ENCODE results near the gene CRYGS. TPM values are rescaled to one million over a fixed set of nuclear protein-coding genes. Genes with fewer than 3 reads are reported as not detected.

The CRYGS gene
- 1.1 and 2.2 TPM in 2 replicates for total RNA-seq

DNA sequence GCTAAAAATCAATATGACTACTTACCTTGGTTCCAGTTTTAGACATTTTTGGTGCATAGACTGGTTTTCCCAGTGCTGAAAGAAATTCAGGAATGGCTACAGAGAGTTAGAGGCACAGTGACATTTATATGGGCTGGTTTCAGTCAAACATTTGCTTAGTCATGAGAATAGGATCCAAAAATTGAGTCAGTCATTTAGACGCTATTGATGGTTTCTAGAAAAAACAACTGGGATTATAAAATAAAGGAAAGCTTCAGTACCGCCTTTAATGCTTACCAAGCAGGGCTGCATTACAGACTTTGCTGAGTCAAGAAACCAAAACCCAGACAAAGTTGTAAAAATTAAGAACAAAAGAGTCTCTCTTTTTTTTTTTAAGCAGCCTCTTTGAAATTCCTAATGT lies at the start of gene CRYGS:
TSS of gene CRYGS (minus strand) at position 100 of the 400 bp plus-strand sequence. CDS start at position 46, 54 bp downstream.

GRCh38 chr3:186570096-186570940 lies 26.1 kb upstream of the CRYGS start, which contains the start of gene DNAJB11:
TSS of gene DNAJB11 (plus strand) at chr3:186570720. CDS start at chr3:186570898, 178 bp downstream.

GRCh38 chr3:186567072-186567921 lies 23.1 kb upstream of the CRYGS start, which contains the start of gene TBCCD1:
TSS of gene TBCCD1 (minus strand) at chr3:186567339. CDS start at chr3:186564329, 3,010 bp downstream.

Other genes with a start within 250 kb of the CRYGS start
- 0.25 TPM in 1 of 2 replicates, not detected in the other for gene DGKG, start 182.1 kb downstream of the CRYGS start, total RNA-seq
- gene TBCCD1, start 23.0 kb upstream of the CRYGS start, total RNA-seq, result 7.5 and 10.1 TPM in 2 replicates
- 51.1 and 60.6 TPM in 2 replicates for gene DNAJB11, start 26.3 kb upstream of the CRYGS start, total RNA-seq
- not detected in 2 replicates for gene AHSG, start 68.7 kb upstream of the CRYGS start, total RNA-seq
- not detected in 2 replicates for gene FETUB, start 96.0 kb upstream of the CRYGS start, total RNA-seq
- not detected in 2 replicates for gene HRG, start 121.6 kb upstream of the CRYGS start, total RNA-seq
- not detected in 2 replicates for gene KNG1, start 173.0 kb upstream of the CRYGS start, total RNA-seq
- gene EIF4A2, start 239.2 kb upstream of the CRYGS start, total RNA-seq, result 251 and 455 TPM in 2 replicates

Data from cardiac ventricle fibroblast (primary cell).